Tibial nerve (tissue), 4 donors: ENCODE data around the gene PDIA6.

Source experiments
- EP300 ChIP-seq, 2 donors: sonication (generic); formaldehyde crosslinking; IDR thresholded peaks; one replicate each; pipeline ENCODE4 v1.6.1; 2017; ENCODE audit warnings: antibody characterized with exemption in 2 of 2, mild to moderate bottlenecking in 1 of 2
- POLR2A ChIP-seq, 2 donors: fragments of 450-650 bp; IDR thresholded peaks; one replicate each; pipeline ENCODE4 v1.6.1; 2017; ENCODE audit warnings: antibody characterized with exemption in 2 of 2, mild to moderate bottlenecking in 2 of 2, moderate library complexity in 2 of 2
- TF ChIP-seq, protein P1 (sequence below), 5 experiments: fragments of 200-600 bp in 3 of 5; fragments of 450-650 bp in 2 of 5; sonication (generic) in 3 of 5; IDR thresholded peaks; one replicate each; pipeline ENCODE4 v1.5.1; 2016 to 2019; ENCODE audit warnings: antibody characterized with exemption in 5 of 5, mild to moderate bottlenecking in 3 of 5, moderate library complexity in 2 of 5

GRCh38 chr2:10819714-10820314 lies 7.2 kb upstream of the PDIA6 start:
- TF ChIP-seq, protein P1, sequence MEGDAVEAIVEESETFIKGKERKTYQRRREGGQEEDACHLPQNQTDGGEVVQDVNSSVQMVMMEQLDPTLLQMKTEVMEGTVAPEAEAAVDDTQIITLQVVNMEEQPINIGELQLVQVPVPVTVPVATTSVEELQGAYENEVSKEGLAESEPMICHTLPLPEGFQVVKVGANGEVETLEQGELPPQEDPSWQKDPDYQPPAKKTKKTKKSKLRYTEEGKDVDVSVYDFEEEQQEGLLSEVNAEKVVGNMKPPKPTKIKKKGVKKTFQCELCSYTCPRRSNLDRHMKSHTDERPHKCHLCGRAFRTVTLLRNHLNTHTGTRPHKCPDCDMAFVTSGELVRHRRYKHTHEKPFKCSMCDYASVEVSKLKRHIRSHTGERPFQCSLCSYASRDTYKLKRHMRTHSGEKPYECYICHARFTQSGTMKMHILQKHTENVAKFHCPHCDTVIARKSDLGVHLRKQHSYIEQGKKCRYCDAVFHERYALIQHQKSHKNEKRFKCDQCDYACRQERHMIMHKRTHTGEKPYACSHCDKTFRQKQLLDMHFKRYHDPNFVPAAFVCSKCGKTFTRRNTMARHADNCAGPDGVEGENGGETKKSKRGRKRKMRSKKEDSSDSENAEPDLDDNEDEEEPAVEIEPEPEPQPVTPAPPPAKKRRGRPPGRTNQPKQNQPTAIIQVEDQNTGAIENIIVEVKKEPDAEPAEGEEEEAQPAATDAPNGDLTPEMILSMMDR (IDR thresholded peaks at IDR 0.05): no peak
- no peak for TF ChIP-seq POLR2A (IDR thresholded peaks at IDR 0.05)
- TF ChIP-seq EP300 (IDR thresholded peaks at IDR 0.05): no peak
